Epithelial cell of prostate (primary cell): Measurements from ENCODE around the gene UBE4B.

Experiments used
- DNase-seq: peaks from one replicate; pipeline ENCODE4 v3.0.0-alpha.2; 2011; ENCODE audit warnings: low read depth, low spot score
- H3K27ac ChIP-seq: fragments of 450-650 bp; 2 replicates; pipeline ENCODE4 v1.5.1; 2017; ENCODE audit warnings: mild to moderate bottlenecking

UBE4B gene

GRCh38 chr1:10108134-10108663, 75.4 kb downstream of the UBE4B start:
- peak; percentile 31 for DNase-seq
- peak overlapping the region; percentile 42 for H3K27ac ChIP-seq

GRCh38 chr1:10108948-10109708, 76.4 kb downstream of the UBE4B start:
- DNase-seq, result no peak

GRCh38 chr1:10113501-10113900, 80.7 kb downstream of the UBE4B start:
- no peak overlapping the region for H3K27ac ChIP-seq
- no peak for DNase-seq

More at GRCh38 chr1:10108948-10109708, 76.4 kb downstream of the UBE4B start:
- peak overlapping the region; percentile 42 for H3K27ac ChIP-seq

- no peak for DNase-seq
- no peak overlapping the region for H3K27ac ChIP-seq
Measured at GRCh38 chr1:10114746-10115145, 82.0 kb downstream of the UBE4B start.

GRCh38 chr1:10117132-10117531, 84.4 kb downstream of the UBE4B start:
- no peak for DNase-seq
- H3K27ac ChIP-seq, result no peak overlapping the region

GRCh38 chr1:10117865-10118264, 85.1 kb downstream of the UBE4B start:
- no peak for DNase-seq
- no peak overlapping the region for H3K27ac ChIP-seq

- no peak for DNase-seq
- H3K27ac ChIP-seq, result no peak overlapping the region
Measured at GRCh38 chr1:10121688-10122087, 88.9 kb downstream of the UBE4B start.

- no peak overlapping the region for H3K27ac ChIP-seq
- DNase-seq, result no peak
Measured at GRCh38 chr1:10122926-10123325, 90.2 kb downstream of the UBE4B start.

- no peak for DNase-seq
- no peak overlapping the region for H3K27ac ChIP-seq
Measured at GRCh38 chr1:10128101-10128765, 95.5 kb downstream of the UBE4B start.

- H3K27ac ChIP-seq, result no peak overlapping the region
- no peak for DNase-seq
Measured at GRCh38 chr1:10132316-10132715, 99.6 kb downstream of the UBE4B start.

- no peak for DNase-seq
- H3K27ac ChIP-seq, result no peak overlapping the region
Measured at GRCh38 chr1:10132852-10133251, 100.1 kb downstream of the UBE4B start.

GRCh38 chr1:10140981-10141380, 108.2 kb downstream of the UBE4B start:
- no peak for DNase-seq
- no peak overlapping the region for H3K27ac ChIP-seq

- no peak overlapping the region for H3K27ac ChIP-seq
- no peak for DNase-seq
Measured at GRCh38 chr1:10143961-10144485, 111.3 kb downstream of the UBE4B start.

GRCh38 chr1:10146391-10146790, 113.6 kb downstream of the UBE4B start:
- no peak for DNase-seq
- no peak overlapping the region for H3K27ac ChIP-seq

- DNase-seq, result no peak
Measured at GRCh38 chr1:10149231-10149630, 116.5 kb downstream of the UBE4B start.

GRCh38 chr1:10152709-10153284, 120.0 kb downstream of the UBE4B start:
- H3K27ac ChIP-seq, result no peak overlapping the region
- DNase-seq, result no peak

More at GRCh38 chr1:10149231-10149630, 116.5 kb downstream of the UBE4B start:
- H3K27ac ChIP-seq, result no peak overlapping the region

GRCh38 chr1:10155087-10155712, 122.4 kb downstream of the UBE4B start:
- no peak for DNase-seq
- no peak overlapping the region for H3K27ac ChIP-seq

- H3K27ac ChIP-seq, result no peak overlapping the region
- DNase-seq, result no peak
Measured at GRCh38 chr1:10160173-10160572, 127.4 kb downstream of the UBE4B start.

GRCh38 chr1:10160907-10161490, 128.2 kb downstream of the UBE4B start:
- no peak for DNase-seq
- no peak overlapping the region for H3K27ac ChIP-seq
